PC-3 (cell line): ENCODE measurements around the gene TOP3A. TPM values are rescaled to one million over a fixed set of nuclear protein-coding genes. Genes with fewer than 3 reads are reported as not detected.

Source experiments
- ATAC-seq: fragments of 200-7000 bp; cut with Tn5 transposase; 2 replicates; pipeline ENCODE4 v1.9.1; 2020; ENCODE audit warnings: mild to moderate bottlenecking, moderate library complexity
- BruUV-seq: library from RNA; stranded (reverse); fragments of 400-500 nt; replicated peaks from 2 replicates; lab custom pipeline; 2021; lab: Mats Ljungman, UMichigan
- CTCF ChIA-PET: fragments of 300-600 bp; sonication (Branson Sonifier 250); formaldehyde crosslinking; loops from one replicate; lab custom pipeline; 2022; ENCODE audit warnings: antibody characterized with exemption; lab: Charles Lee
- POLR2A ChIA-PET: fragments of 300-600 bp; sonication (Branson Sonifier 250); formaldehyde crosslinking; loops from one replicate; lab custom pipeline; 2022; ENCODE audit warnings: antibody characterized with exemption; ENCODE audit not compliant: unreplicated experiment; lab: Charles Lee
- DNase-seq: peaks from one replicate; pipeline ENCODE4 v3.0.0-alpha.2; 2015
- H2AFZ ChIP-seq: fragments of 300-600 bp; sonication (generic); 2 replicates; pipeline ENCODE4 v1.6.0; 2016; ENCODE audit warnings: antibody characterized with exemption, low read length
- H3F3A ChIP-seq: fragments of 300-600 bp; sonication (generic); one replicate; pipeline ENCODE4 v1.6.0; 2017; ENCODE audit warnings: antibody characterized with exemption, low read length, control low read depth, mild to moderate bottlenecking; ENCODE audit not compliant: unreplicated experiment
- H3K27ac ChIP-seq: fragments of 300-600 bp; sonication (generic); 2 replicates; pipeline ENCODE4 v1.5.1; 2016; ENCODE audit warnings: mild to moderate bottlenecking, low read length
- H3K27me3 ChIP-seq: fragments of 300-600 bp; sonication (generic); 2 replicates; pipeline ENCODE4 v1.6.1; 2016; ENCODE audit warnings: low read length, mixed read lengths
- H3K36me3 ChIP-seq: fragments of 300-600 bp; sonication (generic); 2 replicates; pipeline ENCODE4 v1.6.1; 2016; ENCODE audit warnings: low read depth, mixed run types, low read length, mixed read lengths
- H3K4me1 ChIP-seq: fragments of 300-600 bp; sonication (generic); 2 replicates; pipeline ENCODE4 v1.5.1; 2016; ENCODE audit warnings: low read length; ENCODE audit not compliant: insufficient read depth
- H3K4me2 ChIP-seq: fragments of 300-600 bp; sonication (generic); 2 replicates; pipeline ENCODE4 v1.6.0; 2016; ENCODE audit warnings: low read length
- H3K4me3 ChIP-seq: fragments of 300-600 bp; sonication (generic); 2 replicates; pipeline ENCODE4 v1.5.1; 2016; ENCODE audit warnings: mild to moderate bottlenecking, low read length, mixed read lengths
- H3K79me2 ChIP-seq: fragments of 300-600 bp; sonication (generic); 2 replicates; pipeline ENCODE4 v1.6.1; 2017; ENCODE audit warnings: low read length, mixed read lengths
- H3K9ac ChIP-seq: fragments of 300-600 bp; sonication (generic); 2 replicates; pipeline ENCODE4 v1.6.0; 2016; ENCODE audit warnings: mild to moderate bottlenecking, low read length
- H3K9me2 ChIP-seq: fragments of 300-600 bp; sonication (generic); replicated peaks from 2 replicates; pipeline ENCODE4 v1.6.1; 2016; ENCODE audit warnings: mixed run types, low read length, mixed read lengths
- H3K9me3 ChIP-seq: fragments of 300-600 bp; sonication (generic); 2 replicates; pipeline ENCODE4 v1.6.1; 2016; ENCODE audit warnings: low read length, mixed read lengths
- H4K20me1 ChIP-seq: fragments of 300-600 bp; sonication (generic); 2 replicates; pipeline ENCODE4 v1.6.1; 2016; ENCODE audit warnings: low read length, mixed read lengths
- EZH2 ChIP-seq: fragments of 300-600 bp; sonication (generic); IDR thresholded peaks from one replicate; pipeline ENCODE4 v1.6.1; 2017; ENCODE audit warnings: antibody characterized with exemption, mild to moderate bottlenecking, low read length; ENCODE audit not compliant: unreplicated experiment
- EZH2phosphoT487 ChIP-seq: fragments of 300-600 bp; sonication (generic); IDR thresholded peaks from 2 replicates; pipeline ENCODE4 v1.6.1; 2018; ENCODE audit warnings: mild to moderate bottlenecking, antibody characterized with exemption, low read length, borderline replicate concordance
- intact Hi-C: fragments of 100-400 bp; cut with micrococcal nuclease; formaldehyde crosslinking; loops from 2 replicates; pipeline ENCODE4 v1.9.0; 2023
- total RNA-seq: library from RNA; depleted of rRNA; stranded (reverse); fragments of >200 nt; gene quantifications from 2 replicates; pipeline ENCODE4 v1.2.3, GENCODE V29; 2014
- TF ChIP-seq, protein P1 (sequence below): fragments of 300-600 bp; sonication (generic); conservative IDR thresholded peaks from 2 replicates; pipeline ENCODE4 v1.5.1; 2017; ENCODE audit warnings: antibody characterized with exemption, low read depth, mild to moderate bottlenecking, low read length

The TOP3A gene
- total RNA-seq, 1 experiment from 2014 or later: 46.8 TPM

DNA sequence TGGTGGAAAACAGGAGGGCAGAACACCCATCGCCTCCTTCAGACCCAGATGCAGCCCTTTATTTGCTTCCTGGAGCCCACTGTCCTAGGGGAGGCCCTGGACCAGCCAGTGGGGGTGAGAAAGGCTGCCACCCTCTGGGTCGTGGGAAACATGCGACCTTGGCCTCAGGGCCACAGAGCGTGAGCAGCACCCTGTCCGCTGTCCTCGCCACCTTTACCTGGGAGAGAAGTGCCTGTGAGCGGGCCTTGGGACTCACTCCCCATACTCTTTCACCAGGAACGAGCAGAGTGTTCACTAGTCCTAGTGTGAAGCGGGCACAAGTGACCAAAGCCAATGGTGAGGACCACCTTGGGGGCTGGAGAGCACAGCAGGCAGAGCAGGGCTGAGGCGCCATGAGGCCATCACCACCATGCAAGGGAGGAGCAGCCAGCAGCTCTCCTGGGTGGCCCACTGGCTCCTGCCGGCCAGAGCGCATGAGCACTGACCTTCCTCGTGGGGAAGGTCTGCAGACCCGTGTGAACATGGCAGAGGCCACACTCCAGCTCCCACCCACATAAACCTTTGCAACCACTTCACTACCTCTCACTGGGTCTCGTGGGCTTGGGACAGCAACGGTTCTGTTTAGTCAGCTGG, 8.8 kb upstream of the TOP3A start:
- DNase-seq (no peak), ATAC-seq (no peak)
- intact Hi-C loops: no loop called here
- Histone ChIP-seq H4K20me1 (peaks cover 9% of the 10 kb centered on the region; the same call in 1 of the 2 replicates), H3F3A (no peaks in the 10 kb centered on the region), H3K36me3 (peaks cover 26% of the 10 kb centered on the region), H3K4me3 (no peak overlapping the region), H2AFZ (no peak overlapping the region), H3K9me2 (no peaks in the 10 kb centered on the region), H3K27ac (no peak overlapping the region), H3K79me2 (peaks cover 31% of the 10 kb centered on the region), H3K4me2 (no peak overlapping the region), H3K9ac (no peak overlapping the region), H3K9me3 (no peaks in the 10 kb centered on the region), H3K4me1 (peaks cover 16% of the 10 kb centered on the region; the same call in 1 of the 2 replicates), H3K27me3 (no peaks in the 10 kb centered on the region)
- TF ChIP-seq EZH2phosphoT487: no peak
- BruUV-seq: no TSS peak
- ChIA-PET CTCF (no interaction called here), POLR2A (interaction anchor here (0.7 kb wide), 1 partner anchor 9 kb away, joined by 3 read pairs; the partner anchor contains the start of gene TOP3A)

DNA sequence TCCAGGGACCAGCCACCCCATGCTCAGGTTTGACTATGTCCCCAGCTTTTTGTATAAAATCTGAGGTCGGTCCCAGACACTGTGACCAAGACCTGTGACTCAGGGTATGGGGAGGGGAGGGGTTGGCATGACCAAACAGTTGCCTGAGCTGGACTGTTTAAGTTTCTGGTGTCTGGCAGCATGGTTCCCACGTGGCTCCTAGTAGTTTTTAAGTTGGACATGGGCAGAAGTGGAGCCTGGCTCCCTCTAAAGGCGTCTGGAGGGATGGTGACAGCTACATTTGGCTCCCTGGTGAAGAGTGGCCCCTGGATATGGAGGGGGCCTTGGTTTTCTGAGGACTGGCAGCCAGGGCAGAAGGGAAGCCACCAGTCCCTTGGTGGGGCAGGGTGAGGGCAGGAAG, 8.2 kb upstream of the TOP3A start:
- POLR2A ChIA-PET: no interaction called here
- no peaks in the 10 kb centered on the region for H3K27me3 ChIP-seq
- intact Hi-C loops: no loop called here
- no TSS peak for BruUV-seq
- CTCF ChIA-PET: no interaction called here
- no peak overlapping the region for H3K4me3 ChIP-seq
- peaks cover 20% of the 10 kb centered on the region for H3K36me3 ChIP-seq
- H3K9me2 ChIP-seq: no peaks in the 10 kb centered on the region
- peaks cover 37% of the 10 kb centered on the region for H3K79me2 ChIP-seq
- H3K9me3 ChIP-seq: no peaks in the 10 kb centered on the region
- no peak overlapping the region for H2AFZ ChIP-seq
- peaks cover 21% of the 10 kb centered on the region for H3K4me1 ChIP-seq
- H3F3A ChIP-seq: no peaks in the 10 kb centered on the region
- TF ChIP-seq, protein P1, sequence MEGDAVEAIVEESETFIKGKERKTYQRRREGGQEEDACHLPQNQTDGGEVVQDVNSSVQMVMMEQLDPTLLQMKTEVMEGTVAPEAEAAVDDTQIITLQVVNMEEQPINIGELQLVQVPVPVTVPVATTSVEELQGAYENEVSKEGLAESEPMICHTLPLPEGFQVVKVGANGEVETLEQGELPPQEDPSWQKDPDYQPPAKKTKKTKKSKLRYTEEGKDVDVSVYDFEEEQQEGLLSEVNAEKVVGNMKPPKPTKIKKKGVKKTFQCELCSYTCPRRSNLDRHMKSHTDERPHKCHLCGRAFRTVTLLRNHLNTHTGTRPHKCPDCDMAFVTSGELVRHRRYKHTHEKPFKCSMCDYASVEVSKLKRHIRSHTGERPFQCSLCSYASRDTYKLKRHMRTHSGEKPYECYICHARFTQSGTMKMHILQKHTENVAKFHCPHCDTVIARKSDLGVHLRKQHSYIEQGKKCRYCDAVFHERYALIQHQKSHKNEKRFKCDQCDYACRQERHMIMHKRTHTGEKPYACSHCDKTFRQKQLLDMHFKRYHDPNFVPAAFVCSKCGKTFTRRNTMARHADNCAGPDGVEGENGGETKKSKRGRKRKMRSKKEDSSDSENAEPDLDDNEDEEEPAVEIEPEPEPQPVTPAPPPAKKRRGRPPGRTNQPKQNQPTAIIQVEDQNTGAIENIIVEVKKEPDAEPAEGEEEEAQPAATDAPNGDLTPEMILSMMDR: peak; percentile 59
- no peak for TF ChIP-seq EZH2
- no peak overlapping the region for H3K4me2 ChIP-seq
- no peak overlapping the region for H3K9ac ChIP-seq
- peaks cover 11% of the 10 kb centered on the region; the same call in 1 of the 2 replicates for H4K20me1 ChIP-seq
- no peak overlapping the region for H3K27ac ChIP-seq
- DNase-seq: peak; percentile 49
- peak; percentile 45; the same call in 1 of the 2 replicates for ATAC-seq

DNA sequence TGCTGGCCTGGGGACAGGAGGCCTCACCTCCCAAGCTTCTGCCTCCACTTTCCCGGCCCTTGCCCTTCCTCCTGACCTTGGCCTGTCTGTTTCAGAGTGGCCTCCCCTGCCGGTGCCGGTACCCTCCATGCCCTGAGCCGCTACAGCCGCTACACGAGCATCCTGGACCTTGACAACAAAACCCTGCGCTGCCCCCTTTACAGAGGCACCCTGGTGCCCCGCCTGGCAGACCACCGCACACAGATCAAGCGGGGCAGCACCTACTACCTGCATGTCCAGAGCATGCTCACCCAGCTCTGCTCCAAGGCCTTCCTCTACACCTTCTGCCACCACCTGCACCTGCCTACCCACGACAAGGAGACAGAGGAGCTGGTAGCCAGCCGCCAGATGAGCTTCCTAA, 7.7 kb upstream of the TOP3A start:
- no peak overlapping the region for H2AFZ ChIP-seq
- CTCF ChIA-PET: no interaction called here

More for the DNA sequence above, 7.7 kb upstream of the TOP3A start:
- Histone ChIP-seq H3K27me3 (no peaks in the 10 kb centered on the region), H3K4me3 (no peak overlapping the region), H4K20me1 (peaks cover 11% of the 10 kb centered on the region; the same call in 1 of the 2 replicates), H3K9me2 (no peaks in the 10 kb centered on the region), H3K4me1 (peaks cover 26% of the 10 kb centered on the region), H3K79me2 (peaks cover 42% of the 10 kb centered on the region), H3K27ac (no peak overlapping the region), H3K9me3 (no peaks in the 10 kb centered on the region), H3K4me2 (no peak overlapping the region), H3F3A (no peaks in the 10 kb centered on the region), H3K36me3 (peaks cover 19% of the 10 kb centered on the region), H3K9ac (no peak overlapping the region)
- BruUV-seq: no TSS peak
- TF ChIP-seq, protein P1: no peak
- no peak for TF ChIP-seq EZH2phosphoT487
- no peak for TF ChIP-seq EZH2
- DNase-seq (no peak), ATAC-seq (no peak)
- POLR2A ChIA-PET: no interaction called here
- intact Hi-C loops: no loop called here
